ENCODE data around the gene INPP5B.

INPP5B gene

DNA sequence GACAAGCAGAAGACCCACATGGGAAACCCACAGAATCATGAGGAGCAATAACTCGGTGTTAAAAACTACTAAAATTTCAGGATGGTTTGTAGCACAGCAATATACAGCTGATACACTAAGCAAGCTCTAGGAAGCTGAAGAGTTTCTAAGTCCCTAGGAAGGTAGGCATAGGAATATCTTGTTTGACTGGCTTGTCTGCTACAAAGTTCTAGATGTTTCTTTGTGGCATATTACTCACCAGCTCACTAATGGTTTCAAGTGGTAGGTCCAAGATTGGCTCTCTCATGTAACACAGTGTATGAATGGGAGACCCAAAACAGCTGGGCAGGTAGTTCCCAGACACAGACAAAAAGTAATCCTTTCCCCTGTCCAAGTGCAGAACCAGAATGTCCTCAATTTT is 74.2 kb downstream of the INPP5B start:
- DNase-seq (ENCODE audit: low read depth in 2 of 2) = no peak

- no peak for DNase-seq (ENCODE audit: low read depth in 2 of 2)
Observed at GRCh38 chr1:37868466-37868865, 78.4 kb downstream of the INPP5B start.

GRCh38 chr1:37867784-37868183 is 79.1 kb downstream of the INPP5B start:
- no peak for DNase-seq (ENCODE audit: low read depth in 2 of 2)

DNA sequence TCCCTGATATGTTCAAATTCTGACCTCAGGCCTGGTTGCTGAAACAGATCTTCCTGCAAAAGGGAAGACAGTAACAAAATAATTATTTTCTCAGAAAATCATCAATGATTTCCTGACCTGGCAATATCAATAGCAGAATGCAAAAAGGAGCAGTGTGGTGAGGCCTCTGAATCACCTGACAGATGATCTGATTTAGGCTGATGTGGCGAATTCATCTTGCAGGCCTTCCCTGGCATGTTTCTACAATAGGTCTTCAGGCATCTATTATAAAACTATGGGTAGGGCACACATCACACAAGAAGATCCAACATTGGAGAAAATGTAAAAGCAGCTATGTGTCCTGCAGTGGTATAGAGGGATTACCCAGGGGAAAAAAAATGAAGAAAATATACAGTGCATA is 80.4 kb downstream of the INPP5B start:
- no peak for DNase-seq (ENCODE audit: low read depth in 2 of 2)

DNA sequence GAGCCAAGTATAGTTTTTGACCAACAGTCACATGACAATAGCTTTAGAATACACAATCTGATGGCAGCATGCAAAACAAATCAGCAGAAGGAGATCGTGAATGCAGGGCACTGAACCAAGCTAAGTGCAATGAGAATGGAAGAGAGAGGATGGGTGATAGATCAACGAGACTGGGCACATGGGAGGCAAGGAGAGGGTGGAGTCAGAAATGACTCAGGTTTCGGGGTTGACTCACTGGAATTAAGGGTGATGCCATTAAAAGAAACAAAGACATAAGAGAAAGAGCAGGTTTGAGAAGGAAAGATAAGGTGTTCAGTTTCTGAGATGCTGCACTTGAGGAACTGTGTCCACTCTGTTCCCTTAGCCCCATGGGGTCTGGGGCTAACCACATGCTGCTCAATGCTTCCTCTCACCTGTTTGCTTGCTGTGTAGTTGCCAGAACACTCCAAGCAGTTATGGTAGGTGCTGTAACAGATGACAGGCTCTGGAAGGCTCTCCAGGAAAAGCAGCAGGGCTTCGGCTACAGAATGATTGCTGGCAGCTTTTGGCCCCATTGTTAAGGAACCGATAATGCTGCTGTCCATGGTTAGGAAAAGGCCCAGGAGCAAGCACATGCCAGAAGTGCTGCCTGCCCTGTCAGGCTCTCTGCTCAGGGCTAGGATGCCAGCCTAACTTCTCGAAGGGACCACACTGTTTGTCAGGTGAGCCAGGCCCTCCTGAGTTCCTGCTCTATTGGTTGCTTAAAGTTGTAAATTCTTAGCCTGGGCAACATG is 81.3 kb downstream of the INPP5B start:
- DNase-seq (ENCODE audit: low read depth in 2 of 2) = peak in 1 of 2 donors; percentile 31

GRCh38 chr1:37862330-37862729 is 84.5 kb downstream of the INPP5B start:
- no peak for DNase-seq (ENCODE audit: low read depth in 2 of 2)

GRCh38 chr1:37861151-37861550 is 85.7 kb downstream of the INPP5B start:
- DNase-seq (ENCODE audit: low read depth in 2 of 2) = no peak

- no peak for DNase-seq (ENCODE audit: low read depth in 2 of 2)
Observed at GRCh38 chr1:37860346-37860666, 86.5 kb downstream of the INPP5B start.

GRCh38 chr1:37859507-37860345 is 87.1 kb downstream of the INPP5B start, which contains the start of gene MTF1:
MTF1 (minus strand) TSS chr1:37859592; CDS start chr1:37857658, 1,934 bp downstream.
- peak; percentile 93 to 94 for DNase-seq (ENCODE audit: low read depth in 2 of 2)

DNA sequence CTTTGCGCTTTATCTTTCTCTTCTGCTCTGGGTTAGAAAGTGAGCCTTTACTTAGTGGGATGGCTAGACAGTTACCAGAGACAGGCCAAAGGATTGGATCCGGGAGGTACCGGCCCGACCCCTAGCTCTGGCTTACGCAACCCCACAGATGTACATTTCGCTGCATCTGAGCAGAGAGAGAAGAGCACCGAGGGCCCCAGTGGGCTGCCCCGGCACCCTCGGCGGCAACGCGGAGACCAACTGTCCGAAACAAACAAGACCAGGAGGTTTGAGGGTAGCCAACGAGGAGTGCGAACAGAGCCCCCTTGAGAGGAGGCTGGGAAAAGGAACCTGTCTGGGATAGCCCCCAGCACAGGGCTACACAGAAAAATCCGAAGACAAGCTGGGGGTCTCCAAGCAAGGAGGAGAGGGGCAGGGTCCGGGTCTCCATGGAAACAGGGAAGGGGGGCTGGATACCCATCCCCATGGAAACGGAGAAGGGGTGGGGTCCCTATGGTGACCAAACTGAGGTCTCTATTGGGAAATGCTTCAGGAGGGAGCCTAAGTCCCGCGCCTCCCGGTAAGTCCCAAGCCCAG is 87.8 kb downstream of the INPP5B start:
- DNase-seq (ENCODE audit: low read depth in 2 of 2) = no peak

DNA sequence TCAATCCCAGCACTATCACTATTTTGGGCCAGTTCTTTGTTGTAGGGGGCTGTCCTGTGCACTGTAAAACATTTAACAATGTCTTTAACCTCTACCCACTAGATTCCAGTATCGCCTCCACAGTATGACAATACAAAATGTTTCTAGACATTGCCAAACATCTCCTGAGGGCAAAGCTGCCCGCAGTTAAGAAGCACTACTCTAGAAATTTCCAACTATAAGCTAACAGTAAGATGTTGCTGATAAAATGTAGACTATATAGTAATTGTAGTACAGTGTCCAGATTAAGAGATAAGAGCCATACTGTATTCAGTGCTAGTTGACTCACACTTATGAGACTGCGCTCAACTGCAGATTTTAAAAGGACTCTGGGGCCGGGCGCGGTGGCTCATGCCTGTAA is 92.4 kb downstream of the INPP5B start:
- DNase-seq (ENCODE audit: low read depth in 2 of 2) = no peak

- no peak for DNase-seq (ENCODE audit: low read depth in 2 of 2)
Observed at GRCh38 chr1:37853157-37853556, 93.7 kb downstream of the INPP5B start.

GRCh38 chr1:37851782-37852210 is 95.1 kb downstream of the INPP5B start:
- DNase-seq (ENCODE audit: low read depth in 2 of 2) = no peak

GRCh38 chr1:37851262-37851661 is 95.6 kb downstream of the INPP5B start:
- no peak for DNase-seq (ENCODE audit: low read depth in 2 of 2)

DNA sequence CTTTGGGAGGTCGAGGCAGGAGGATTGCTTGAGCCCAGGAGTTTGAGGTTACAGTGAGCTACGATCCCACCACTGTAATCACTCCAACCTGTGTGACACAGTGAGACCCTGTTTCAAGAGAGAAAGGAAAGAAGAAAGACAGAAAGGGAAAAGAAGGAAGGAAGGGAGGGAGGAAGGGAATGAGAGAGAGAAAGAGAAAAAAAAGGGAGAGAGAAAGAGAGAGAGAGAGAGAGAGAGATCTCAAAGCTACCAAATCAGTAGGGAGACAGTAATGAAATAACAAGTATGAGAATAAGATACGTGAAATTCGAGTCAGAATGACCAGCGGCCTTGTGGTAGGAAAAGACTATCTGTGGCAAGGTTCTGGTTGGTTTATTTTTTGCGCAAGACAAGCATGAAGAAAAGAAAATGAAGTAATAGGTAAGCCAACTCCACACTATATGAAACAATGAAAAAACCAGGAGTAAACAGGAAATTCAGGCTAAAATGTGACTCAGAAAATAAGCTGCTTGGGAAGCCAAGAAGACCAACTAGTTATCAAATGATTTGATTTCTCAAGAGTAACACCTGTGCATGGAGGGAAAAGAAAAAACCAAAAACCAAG is 96.4 kb downstream of the INPP5B start:
- no peak for DNase-seq (ENCODE audit: low read depth in 2 of 2)

DNA sequence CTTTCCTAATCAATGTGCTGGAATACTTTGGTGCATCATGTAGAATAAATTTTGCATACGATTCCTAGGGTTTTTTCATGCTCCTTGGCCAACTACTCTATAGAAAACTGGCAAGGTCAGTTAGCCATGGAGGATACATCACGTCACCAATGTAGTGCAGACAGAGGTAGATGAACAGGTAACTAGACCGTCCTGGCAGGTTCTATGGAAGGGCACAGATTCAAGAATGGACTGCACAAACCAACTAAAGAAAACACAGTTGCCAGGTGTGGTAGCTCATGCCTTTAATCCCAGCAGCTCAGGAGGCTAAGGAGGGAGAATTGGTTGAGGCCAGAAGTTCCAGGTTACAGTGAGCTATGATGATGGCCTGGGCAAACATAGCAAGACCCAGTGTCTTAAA is 97.4 kb downstream of the INPP5B start:
- no peak for DNase-seq (ENCODE audit: low read depth in 2 of 2)

- DNase-seq (ENCODE audit: low read depth in 2 of 2) = no peak
Observed at GRCh38 chr1:37846647-37847339, 100.1 kb downstream of the INPP5B start.

DNA sequence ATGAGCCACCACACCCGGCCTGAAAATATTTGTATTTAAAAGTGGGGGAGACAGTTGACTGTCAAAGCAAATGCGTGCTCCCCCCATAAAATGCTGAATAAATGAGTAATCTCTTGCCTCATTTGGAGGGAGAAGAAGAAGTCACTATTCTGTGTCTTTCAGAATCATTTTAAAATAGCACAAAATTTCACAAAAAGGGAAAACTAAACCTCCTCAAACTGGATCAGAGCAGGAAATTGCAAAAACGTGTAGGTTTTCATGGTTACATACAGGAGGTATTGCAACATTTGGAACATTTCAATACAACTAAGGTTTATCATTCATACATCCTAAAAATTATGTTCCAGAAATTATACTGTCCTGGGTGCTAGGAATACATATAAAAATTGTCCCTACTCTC is 101.1 kb downstream of the INPP5B start:
- DNase-seq (ENCODE audit: low read depth in 2 of 2) = no peak

DNA sequence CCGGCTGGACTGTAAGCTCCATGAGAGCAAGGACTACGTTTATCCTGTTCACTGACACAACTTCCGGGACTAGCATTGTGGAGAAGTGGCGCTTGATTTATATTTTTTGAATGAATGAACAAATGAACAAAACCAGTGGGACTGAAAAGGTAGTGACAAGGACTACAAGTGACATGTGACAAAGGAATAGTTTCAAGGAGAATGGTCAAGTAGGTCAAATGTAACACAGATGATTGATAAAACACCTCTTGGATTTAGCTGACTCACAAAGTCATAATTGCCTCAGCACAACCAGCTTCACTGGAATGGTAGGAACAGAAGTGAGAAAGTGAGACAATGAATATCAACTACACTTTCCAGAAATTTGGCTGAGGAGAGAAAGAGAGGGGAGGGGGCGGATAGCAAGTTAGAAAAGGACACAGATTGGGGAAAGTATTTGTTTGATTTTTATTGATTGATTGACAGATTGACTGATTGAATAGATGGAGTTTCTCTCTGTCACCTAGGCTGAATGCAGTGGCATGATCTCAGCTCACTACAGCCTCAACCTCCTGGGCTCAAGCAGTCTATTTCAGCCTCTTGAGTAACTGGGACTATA is 101.7 kb downstream of the INPP5B start:
- DNase-seq (ENCODE audit: low read depth in 2 of 2) = no peak

DNA sequence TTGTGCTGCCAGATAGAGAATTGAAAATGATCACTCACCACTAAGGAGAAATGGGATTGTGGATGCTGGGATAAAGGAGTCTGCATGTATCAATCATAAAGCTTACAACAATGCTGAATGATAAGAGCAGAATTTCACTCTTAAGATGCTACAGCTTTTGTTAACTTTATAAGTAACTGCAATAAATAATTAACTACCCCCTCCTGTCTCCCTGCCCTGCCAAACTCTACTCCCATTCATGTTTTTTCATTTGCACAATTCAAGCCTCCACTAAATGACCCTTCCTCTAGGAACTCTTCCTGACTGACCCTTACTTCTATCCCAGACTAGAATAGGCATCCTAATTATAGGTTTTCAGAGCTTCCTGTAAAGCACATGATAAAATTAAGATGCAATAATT is 102.3 kb downstream of the INPP5B start:
- DNase-seq (ENCODE audit: low read depth in 2 of 2) = no peak

- no peak for DNase-seq (ENCODE audit: low read depth in 2 of 2)
Observed at GRCh38 chr1:37841652-37842051, 105.2 kb downstream of the INPP5B start.
